HG02973 (cell line): Measurements from ENCODE around the gene COX4I2.
A peak's percentile ranks its signal among the peaks of the same experiment; 100 is the strongest.
"Not testable (repeated sequence)": the region's sequence is repeated elsewhere in the genome, so short reads cannot be mapped to it uniquely, and the experiment has no call there.

Experiments
- ATAC-seq: cut with Tn5 transposase; IDR thresholded peaks from one replicate; pipeline ENCODE4 v1.9.1; 2021; ENCODE audit warnings: moderate library complexity; ENCODE audit not compliant: unreplicated experiment

Gene COX4I2

DNA sequence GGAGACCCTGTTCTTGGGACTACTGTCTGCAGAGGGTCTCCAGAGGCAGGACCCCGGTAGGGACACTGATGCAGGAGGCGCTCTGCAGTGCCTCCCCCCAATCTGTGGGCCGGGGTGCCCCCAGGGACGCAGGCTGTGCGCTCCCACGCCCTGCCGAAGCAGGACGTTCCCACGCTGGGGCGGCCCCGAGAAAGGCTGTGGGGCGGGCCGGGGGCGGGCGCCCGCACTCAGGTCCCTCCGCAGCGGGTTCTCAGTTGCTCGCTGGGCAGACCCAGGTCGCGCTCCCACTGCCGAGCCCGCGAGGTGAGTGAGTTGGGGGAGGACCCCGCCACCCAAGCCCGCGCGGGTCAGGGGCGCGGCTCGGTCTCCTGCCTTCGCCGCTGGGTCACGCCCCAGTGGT lies at the start of gene COX4I2:
COX4I2 (plus strand) TSS at position 253 of the 400 bp plus-strand sequence. CDS start 1,106 bp downstream, outside the sequence.
- no peak for ATAC-seq

DNA sequence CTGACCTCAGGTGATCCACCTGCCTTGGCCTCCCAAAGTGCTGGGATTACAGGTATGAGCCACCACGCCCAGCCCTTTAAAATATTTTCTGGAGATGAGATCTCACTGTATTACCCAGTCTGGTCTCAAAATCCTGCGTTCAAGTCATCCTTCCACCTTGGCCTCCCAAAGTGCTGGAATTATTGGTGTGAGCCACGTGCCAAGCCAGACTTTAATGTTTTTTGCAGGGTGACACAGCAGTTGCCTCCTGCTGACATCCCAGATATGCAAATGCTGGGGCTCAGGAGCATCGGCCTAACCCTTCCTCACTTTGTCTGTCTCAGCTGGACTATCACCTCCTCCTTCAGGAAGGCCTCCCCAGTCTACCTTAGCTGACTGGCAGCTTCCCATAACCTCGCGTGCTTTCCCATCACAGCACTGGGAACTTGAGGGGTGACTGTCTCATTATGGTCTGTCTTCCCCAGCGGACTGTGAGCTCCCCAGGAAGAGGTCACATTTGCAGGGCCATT lies 46.9 kb upstream of the COX4I2 start:
- ATAC-seq: no peak

DNA sequence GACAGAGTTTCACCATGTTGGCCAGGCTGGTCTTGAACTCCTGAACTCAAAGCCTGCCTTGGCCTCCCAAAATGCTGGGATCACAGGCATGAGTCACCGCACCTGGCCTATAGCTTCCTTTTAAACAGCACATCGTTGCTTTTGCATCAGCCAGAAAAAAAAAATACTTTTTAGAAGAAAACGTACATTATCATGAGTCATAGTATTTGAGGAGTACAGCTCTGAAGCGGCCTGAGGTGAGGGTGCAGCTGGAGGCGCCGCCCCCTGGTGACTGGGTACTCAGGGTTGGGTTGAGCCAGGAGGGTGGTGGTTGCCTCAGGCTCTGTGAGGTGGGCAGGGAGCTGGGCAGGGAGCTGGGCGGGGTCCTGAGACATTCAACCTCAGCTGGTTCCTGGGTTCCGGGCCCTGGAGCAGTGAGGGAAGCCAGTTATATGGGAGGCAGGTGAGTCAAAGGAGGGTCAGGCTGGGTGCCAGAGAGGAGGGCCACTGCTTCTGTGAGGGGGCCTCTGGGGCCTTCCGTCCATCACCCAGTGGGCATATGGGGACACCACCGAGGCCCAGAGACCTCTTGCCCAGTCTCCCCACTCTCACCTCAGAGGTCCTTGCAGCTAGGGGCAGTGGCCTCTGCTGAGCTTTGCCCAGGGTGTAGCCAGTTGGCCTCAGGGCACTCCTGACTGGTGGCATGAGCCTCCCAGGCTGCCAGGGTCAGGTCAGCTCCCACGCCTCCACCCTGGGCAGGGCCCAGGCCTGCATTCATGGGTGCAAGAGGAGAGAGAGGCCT lies 44.3 kb upstream of the COX4I2 start:
- ATAC-seq: no peak

DNA sequence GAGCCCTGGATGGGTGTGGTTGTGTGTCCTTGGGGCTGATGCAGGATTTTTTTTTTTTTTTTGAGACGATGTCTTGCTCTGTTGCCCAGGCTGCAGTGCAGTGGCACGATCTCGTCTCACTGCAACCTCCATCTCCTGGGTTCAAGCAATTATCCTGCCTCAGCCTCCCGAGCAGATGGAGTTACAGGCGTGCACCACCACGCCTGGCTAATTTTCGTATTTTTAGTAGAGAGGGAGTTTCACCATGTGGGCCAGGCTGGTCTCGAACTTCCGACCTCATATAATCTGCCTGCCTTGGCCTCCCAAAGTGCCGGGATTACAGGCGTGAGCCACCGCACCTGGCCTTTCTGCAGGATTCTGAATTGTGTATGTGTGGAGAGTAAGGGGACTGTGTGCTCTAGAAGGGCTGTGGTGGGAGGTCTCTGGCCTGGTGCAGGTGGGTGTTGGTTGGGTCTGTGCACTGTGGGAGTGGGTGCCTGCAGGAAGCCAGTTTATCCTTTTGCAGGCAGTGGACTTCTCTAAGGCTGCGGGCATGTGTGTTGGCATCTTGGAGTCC lies 43.6 kb upstream of the COX4I2 start:
- ATAC-seq: no peak

DNA sequence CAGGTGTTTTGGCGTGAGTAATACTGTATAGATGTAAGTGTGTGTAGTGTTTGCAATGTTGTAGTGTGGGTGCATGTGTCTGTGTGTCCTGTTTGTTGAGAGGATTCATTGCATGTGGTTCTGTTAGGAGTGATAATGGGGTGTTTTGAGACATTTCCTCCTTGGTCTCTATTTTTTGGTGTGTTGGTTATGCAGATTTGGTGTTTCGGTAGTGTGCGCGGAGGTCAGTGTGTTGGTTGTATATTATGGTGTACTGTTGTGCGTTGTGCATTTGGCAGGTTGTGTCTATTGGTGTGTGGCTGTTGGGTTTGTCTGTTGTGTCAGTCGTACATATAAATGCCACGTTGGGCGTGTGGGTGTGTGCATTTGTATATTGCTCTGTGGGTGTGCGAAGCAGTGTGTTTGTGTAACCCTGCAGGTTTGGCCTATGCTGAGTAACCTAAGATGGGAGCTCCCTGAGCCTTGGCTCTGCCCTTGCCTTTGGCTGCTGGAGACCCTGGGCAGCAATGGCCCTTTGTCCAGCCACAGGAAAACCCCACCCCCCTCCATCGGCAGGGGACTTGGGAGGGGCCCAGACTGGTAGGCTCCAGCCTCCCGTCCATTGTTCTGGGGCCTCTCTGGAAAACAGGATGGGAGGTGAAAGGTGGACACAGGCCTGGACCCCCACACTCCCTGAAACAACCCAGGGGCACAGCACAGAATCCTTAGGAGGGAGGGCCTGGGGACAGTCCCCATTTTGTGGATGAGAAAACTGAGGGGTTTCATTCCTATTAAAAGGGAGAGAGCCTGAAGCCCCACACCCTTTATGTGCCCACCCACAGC lies 42.9 kb upstream of the COX4I2 start:
- ATAC-seq: no peak

DNA sequence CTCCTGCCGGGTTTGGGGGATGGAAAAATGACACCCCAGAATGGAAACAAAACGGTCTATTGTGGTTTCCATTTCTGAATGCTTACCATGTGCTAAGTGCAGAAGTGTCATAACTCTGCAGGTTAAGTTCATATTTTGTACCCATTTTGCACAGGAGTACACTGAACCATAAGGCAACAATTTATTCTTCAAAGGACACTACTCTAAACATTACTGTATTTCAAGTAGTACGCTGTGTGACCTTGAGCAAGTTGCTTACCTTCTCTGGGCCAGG lies 42.4 kb upstream of the COX4I2 start:
- no peak for ATAC-seq

DNA sequence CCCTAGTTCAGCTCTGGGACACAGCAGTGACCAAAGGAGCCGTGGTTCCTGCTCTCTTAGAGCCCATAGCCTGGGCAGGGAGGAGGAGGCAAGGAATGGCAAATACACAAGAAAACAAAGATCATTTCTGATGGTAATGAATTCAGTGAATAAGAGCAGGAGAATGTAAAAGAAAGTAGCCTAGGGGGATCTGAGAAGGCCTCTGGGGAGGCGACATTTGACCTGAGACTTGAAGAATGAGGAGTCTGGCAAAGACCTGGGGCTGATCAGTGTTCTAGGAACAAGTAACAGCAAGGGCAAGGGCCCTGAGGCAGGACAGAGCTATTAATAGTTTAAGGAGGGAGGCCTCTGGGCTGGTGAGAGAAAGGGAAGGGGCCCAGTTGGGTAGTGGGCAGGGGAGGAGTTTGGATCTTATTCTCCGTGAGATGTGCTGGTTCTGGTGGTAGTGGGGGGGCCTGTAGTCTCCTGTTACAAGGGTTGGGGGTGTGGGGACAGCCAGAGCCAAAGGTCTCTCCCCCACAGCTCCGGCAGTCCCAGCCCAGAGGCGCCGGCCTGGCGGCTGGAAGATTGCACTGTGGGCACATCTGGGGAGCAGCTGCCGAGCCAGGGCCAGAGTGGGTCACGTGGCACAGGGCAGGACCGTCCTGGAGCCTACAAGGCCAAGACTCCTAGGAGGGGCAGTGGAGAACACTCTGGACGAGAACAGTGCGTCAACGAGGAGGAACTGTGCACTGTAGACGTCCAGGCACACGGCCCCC lies 41.9 kb upstream of the COX4I2 start:
- no peak for ATAC-seq

DNA sequence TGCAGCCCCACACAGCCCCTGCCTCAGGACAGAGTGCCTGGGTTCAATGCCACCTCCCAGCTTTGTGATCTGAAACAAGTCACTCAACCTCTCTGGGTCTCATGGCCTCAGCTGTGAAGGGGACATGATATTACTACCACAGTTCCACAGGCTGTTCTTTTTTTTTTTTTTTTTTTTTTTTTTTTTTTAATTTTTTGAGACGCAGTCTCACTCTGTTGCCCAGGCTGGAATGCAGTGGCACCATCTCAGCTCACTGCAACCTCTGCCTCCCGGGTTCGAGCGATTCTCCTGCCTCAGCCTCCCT lies 41.3 kb upstream of the COX4I2 start:
- not testable (repeated sequence) for ATAC-seq

DNA sequence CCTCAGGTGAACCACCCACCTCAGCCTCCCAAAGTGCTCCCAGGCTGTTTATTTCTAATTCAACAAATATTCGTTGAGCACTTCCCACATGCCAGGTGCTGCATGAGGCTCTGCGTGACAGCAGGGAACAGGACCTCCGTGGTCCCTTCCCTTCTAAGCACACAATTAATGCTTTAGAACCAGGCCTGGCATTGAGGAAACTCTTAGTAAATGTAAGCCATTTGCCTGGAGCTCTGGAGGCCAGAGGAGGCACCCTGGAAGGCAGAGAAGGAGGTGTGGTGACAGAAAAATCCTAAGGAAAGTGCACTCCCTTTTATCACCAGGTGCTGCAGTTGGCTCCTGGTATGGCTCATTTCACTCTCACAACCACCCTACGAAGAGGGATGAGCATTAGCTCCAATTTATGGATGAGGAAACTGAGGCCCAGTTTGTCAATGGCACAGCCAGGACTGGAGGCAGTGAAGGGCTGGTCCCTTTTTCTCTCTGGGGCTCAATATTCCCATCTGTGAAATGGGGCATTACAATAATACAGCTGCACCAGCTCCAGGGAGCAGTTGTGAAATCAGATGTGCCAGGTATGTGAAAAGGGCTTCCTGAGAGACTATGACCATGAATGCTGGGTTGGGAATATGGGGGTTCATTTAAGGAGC lies 40.8 kb upstream of the COX4I2 start:
- no peak for ATAC-seq

DNA sequence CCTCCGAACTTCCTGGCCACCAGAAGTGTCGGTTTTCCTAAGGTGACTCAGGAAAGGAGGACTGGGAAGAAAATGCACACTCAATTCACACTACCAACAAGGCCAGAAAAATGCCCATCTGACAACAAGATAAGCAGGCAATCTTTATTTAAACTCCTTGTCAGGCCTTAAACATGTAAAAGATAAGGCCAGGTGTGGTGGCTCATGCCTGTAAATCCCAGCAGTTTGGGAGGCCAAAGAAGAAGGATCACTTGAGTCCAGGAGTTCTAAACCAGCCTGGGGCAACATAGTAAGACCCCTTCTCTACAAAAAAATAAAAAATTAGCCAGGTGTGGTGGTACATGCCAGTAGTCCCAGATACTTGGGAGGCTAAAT lies 40.2 kb upstream of the COX4I2 start:
- ATAC-seq: no peak

DNA sequence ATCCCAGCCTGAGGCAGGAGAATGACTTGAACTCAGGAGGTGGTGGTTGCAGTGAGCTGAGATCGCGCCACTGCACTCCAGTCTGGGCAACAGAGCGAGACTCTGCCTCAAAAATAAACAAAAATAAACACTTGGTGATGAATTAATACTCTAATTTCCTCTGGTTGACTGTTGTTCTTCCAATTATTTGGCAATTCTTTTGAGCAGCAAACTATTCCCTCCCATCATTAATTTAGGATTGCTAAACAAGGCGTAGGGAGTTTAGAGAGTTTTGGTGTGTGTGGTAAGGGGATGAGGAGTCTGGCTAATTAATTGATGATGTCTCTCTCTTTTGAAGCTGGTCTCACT lies 35.3 kb upstream of the COX4I2 start:
- no peak for ATAC-seq

DNA sequence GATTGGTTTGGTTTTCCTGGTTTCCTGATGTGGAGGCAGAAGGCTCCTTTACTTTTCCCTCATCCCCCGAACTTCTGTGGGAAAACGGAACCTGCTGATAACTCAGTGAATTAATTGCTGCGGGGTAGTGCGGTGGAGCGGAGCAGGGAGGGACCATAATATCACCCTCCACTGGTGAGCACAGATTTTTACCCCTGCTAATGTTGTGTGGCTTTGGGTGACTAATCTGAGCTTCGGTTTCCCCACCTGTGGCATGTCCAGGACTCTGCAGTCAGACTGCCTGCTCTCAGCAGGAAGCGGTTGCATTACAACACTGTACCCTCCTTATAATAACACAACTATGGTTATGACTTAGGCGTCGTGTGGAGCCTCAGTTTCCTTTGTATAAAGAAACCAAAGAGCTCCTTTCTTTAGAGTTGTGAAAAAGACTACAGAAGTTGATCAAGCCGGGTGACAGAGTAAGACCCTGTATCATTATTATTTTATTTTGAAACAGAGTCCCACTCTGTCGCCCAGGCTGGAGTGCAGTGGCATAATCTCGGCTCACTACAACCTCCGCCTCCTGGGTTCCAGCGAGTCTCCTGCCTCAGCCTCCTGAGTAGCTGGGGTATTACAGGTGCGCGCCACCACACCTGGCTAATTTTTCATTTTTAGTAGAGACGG lies 34.8 kb upstream of the COX4I2 start:
- ATAC-seq: peak; percentile 44

DNA sequence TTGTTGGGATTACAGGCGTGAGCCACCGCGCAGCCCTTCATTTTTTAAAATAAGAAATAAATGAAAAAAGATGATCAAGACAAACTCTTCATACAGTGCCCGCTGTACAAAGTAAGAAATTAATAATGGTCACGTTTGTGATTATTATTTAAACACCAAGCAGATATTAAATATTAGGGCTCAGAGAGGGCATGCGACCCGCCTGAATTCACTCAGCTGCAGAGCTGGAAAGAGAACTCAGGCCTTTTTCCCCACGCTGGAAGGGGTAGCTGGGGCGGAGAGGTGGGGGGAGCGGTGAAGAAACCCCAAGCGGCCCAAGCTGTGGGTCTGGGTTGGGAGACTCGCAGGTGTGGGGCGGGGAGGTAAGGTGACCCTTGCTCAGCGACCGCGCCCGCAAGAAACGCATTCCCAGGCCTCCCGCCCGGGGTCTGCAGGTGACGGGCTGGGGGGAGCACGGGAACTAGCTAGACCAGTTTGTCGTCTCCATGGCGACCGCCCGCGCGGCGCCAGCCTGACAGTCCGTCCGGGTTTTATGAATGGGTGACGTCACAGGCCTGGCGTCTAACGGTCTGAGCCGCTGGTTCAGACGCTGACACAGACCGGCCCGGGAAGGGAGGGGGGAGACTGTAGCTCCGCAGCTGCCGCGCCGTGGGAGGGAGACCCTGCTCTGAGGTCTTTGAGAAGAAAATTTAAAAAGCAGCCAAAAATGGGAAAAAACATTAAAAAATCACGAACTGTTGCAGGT lies 33.7 kb upstream of the COX4I2 start:
- no peak for ATAC-seq

DNA sequence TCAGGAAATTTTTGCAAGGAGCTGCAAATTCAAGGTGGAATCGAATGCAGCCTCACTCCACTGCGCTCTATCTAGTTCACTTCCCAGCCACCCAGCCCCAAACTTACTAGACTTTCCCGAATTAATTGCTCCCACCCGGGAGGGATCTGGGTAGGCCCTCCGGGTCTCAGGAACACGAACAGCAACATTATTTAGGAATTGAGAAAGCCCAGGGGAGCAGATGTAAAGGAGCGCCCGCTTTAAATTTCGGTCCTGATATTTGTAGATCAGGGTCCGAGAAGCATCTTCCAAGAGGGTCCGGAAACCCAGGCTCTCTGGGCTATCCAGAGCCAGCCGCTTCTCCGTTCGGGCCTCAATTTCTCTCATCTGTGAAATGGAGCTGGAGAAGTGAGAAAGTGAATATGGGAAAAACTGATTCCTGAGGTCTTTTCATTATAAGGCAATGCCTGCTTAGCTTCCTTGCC lies 33.1 kb upstream of the COX4I2 start:
- no peak for ATAC-seq

DNA sequence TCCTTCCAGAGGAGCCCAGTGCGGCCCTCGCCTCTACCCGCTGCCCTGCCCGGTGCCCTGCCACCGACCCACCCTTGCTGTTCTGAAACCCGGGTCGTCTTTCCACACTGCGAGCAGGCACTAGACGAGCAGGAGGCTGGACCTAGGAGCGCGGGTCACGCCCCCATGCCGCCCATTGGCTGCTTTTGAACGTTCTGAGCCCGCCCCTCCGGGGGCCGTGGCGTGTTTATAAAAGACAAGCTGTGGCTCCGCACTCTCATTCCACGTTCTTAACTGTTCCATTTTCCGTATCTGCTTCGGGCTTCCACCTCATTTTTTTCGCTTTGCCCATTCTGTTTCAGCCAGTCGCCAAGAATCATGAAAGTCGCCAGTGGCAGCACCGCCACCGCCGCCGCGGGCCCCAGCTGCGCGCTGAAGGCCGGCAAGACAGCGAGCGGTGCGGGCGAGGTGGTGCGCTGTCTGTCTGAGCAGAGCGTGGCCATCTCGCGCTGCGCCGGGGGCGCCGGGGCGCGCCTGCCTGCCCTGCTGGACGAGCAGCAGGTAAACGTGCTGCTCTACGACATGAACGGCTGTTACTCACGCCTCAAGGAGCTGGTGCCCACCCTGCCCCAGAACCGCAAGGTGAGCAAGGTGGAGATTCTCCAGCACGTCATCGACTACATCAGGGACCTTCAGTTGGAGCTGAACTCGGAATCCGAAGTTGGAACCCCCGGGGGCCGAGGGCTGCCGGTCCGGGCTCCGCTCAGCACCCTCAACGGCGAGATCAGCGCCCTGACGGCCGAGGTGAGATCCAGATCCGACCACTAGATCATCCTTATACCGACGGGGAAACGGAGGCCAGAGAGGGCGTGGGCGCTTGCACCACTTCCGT lies 32.4 kb upstream of the COX4I2 start, which contains the start of gene ID1:
ID1 (plus strand) TSS at position 259 of the 871 bp plus-strand sequence; CDS start at position 358, 99 bp downstream.
- peak; percentile 89 for ATAC-seq

DNA sequence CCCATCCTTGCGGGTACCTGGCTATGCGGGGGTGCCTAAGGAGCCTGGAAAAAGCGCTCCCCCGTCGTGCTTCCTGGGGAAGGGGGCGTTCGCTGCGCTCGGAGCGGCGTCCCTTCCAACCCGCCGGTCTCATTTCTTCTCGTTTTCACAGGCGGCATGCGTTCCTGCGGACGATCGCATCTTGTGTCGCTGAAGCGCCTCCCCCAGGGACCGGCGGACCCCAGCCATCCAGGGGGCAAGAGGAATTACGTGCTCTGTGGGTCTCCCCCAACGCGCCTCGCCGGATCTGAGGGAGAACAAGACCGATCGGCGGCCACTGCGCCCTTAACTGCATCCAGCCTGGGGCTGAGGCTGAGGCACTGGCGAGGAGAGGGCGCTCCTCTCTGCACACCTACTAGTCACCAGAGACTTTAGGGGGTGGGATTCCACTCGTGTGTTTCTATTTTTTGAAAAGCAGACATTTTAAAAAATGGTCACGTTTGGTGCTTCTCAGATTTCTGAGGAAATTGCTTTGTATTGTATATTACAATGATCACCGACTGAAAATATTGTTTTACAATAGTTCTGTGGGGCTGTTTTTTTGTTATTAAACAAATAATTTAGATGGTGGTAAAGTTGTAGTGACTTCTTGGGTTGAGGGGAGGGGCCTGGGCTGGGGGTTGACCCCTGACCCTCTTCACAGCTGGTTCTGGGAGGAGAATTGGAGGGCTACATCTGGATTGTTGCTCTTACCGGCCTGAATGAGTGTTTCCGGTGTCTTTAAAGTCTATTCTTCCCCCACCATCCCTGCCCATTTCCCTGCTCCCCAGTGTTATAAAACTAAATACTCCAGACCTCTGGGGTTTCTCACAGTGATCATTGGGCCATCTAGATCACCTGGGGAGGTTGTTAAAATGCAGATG lies 31.6 kb upstream of the COX4I2 start:
- no peak for ATAC-seq

DNA sequence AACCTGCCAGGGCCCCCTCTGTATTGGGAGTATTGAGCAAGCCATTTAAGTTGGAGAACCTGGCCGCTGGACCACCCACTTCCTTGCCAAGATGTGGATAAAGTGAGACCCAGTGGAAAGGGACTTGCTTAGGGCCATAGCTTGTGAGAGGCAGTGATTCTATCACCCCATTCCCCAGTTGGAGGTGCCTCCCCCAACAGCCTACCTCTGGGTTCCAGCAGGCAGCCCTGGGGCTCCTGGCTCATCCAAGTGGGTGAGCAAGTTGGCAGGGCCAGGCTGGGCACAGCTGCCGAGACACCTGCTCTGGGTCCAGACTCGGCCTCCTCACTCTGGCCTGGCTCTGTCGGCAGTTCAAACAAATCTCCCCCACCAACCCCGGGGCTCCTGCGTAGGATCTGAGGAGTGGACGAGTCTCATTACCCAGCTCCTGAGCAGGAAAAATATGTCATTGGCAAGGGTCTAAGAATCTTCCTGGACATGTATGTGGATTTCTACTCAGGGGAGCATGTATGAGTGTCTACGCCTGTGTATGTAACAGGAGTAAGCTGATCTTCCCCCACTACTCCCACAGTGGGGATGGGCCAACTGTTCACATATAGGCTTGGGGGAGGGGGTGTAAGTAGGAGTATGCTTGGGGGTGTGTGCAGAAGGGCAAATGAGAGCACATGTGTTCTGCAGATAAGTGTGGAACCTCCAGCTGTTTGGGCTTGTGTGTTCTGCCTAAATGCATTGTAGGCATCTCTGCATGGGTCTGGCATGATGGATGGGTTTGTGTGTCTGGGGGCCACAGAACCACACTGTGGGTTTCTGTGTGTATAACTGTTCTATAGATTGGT lies 30.7 kb upstream of the COX4I2 start:
- no peak for ATAC-seq
